Neural cell (in vitro differentiated cells): ENCODE data around the gene FCHSD2. TPM values are rescaled to one million over a fixed set of nuclear protein-coding genes. Genes with fewer than 3 reads are reported as not detected.

Experiments
- H2AFZ ChIP-seq: fragments of 200-600, 300-800 bp; sonication (generic), shearing (Covaris generic); 2 replicates; pipeline ENCODE4 v1.6.0; 2014; ENCODE audit warnings: low read depth, mild to moderate bottlenecking, antibody characterized with exemption, low read length, moderate library complexity
- H3F3A ChIP-seq: fragments of 200-600 bp; shearing (Covaris generic); 2 replicates; pipeline ENCODE4 v1.6.1; 2016; ENCODE audit warnings: mild to moderate bottlenecking, moderate library complexity, mixed read lengths, antibody characterized with exemption, low read length; ENCODE audit not compliant: insufficient read depth, poor library complexity, severe bottlenecking
- H3K27ac ChIP-seq: fragments of 200-600, 300-800 bp; sonication (generic), shearing (Covaris generic); 2 replicates; pipeline ENCODE4 v1.5.1; 2014; ENCODE audit warnings: mild to moderate bottlenecking, low read length, moderate library complexity
- H3K27me3 ChIP-seq: fragments of 300-800, 200-600 bp; sonication (generic), shearing (Covaris generic); 2 replicates; pipeline ENCODE4 v1.6.0; 2014; ENCODE audit warnings: mild to moderate bottlenecking, low read depth, low read length, moderate library complexity; ENCODE audit not compliant: insufficient read depth
- H3K36me3 ChIP-seq: fragments of 300-800, 200-600 bp; sonication (generic), shearing (Covaris generic); 2 replicates; pipeline ENCODE4 v1.5.1; 2014; ENCODE audit warnings: mild to moderate bottlenecking, antibody characterized with exemption, low read length, moderate library complexity; ENCODE audit not compliant: insufficient read depth
- H3K4me2 ChIP-seq: fragments of 300-800, 200-600 bp; sonication (generic), shearing (Covaris generic); 2 replicates; pipeline ENCODE4 v1.6.0; 2014; ENCODE audit warnings: mild to moderate bottlenecking, low read length
- H3K4me3 ChIP-seq: fragments of 300-800, 200-600 bp; sonication (generic), shearing (Covaris generic); 2 replicates; pipeline ENCODE4 v1.5.1; 2014; ENCODE audit warnings: mild to moderate bottlenecking, low read length, moderate library complexity
- H3K79me2 ChIP-seq: fragments of 200-600 bp; shearing (Covaris generic); replicated peaks from 2 replicates; pipeline ENCODE4 v1.6.0; 2014; ENCODE audit warnings: mild to moderate bottlenecking, low read length, moderate library complexity; ENCODE audit not compliant: insufficient read depth
- H3K9ac ChIP-seq: fragments of 300-800, 200-600 bp; sonication (generic), shearing (Covaris generic); 2 replicates; pipeline ENCODE4 v1.6.1; 2016; ENCODE audit warnings: mild to moderate bottlenecking, low read length, mixed read lengths
- H3K9me2 ChIP-seq: fragments of 200-600 bp; shearing (Covaris generic); 2 replicates; pipeline ENCODE4 v1.6.1; 2016; ENCODE audit warnings: mild to moderate bottlenecking, low read length, mixed read lengths; ENCODE audit not compliant: insufficient read depth
- H3K9me3 ChIP-seq: fragments of 200-600, 300-800 bp; sonication (generic), shearing (Covaris generic); 2 replicates; pipeline ENCODE4 v1.6.1; 2016; ENCODE audit warnings: mild to moderate bottlenecking, mixed run types, low read length, moderate library complexity, mixed read lengths
- H4K20me1 ChIP-seq: fragments of 200-600 bp; shearing (Covaris generic); 2 replicates; pipeline ENCODE4 v1.6.1; 2016; ENCODE audit warnings: mild to moderate bottlenecking, mixed run types; ENCODE audit not compliant: insufficient read depth
- EP300 ChIP-seq: fragments of 450-650 bp; conservative IDR thresholded peaks from 2 replicates; pipeline ENCODE4 v1.6.1; 2014; ENCODE audit warnings: antibody characterized with exemption, mild to moderate bottlenecking, moderate library complexity; ENCODE audit not compliant: poor library complexity, severe bottlenecking
- EZH2 ChIP-seq: fragments of 200-600, 300-800 bp; shearing (Covaris generic), sonication (generic); IDR thresholded peaks from 2 replicates; pipeline ENCODE4 v1.6.1; 2014; ENCODE audit warnings: antibody characterized with exemption, low read length, borderline replicate concordance, mild to moderate bottlenecking; ENCODE audit not compliant: insufficient read depth, poor library complexity, severe bottlenecking
- MXI1 ChIP-seq: fragments of 450-650 bp; conservative IDR thresholded peaks from 2 replicates; pipeline ENCODE4 v1.6.1; 2014; ENCODE audit warnings: antibody characterized with exemption, mild to moderate bottlenecking; ENCODE audit not compliant: poor library complexity, severe bottlenecking
- POLR2AphosphoS5 ChIP-seq: IDR thresholded peaks from 2 replicates; pipeline ENCODE4 v1.6.1; 2012
- RAD21 ChIP-seq: fragments of 450-650 bp; conservative IDR thresholded peaks from 2 replicates; pipeline ENCODE4 v1.6.1; 2014; ENCODE audit warnings: antibody characterized with exemption, mild to moderate bottlenecking, moderate library complexity
- SMC3 ChIP-seq: fragments of 450-650 bp; conservative IDR thresholded peaks from 2 replicates; pipeline ENCODE4 v1.6.1; 2014; ENCODE audit warnings: antibody characterized with exemption, mild to moderate bottlenecking, moderate library complexity; ENCODE audit not compliant: poor library complexity
- TAF1 ChIP-seq: IDR thresholded peaks from 2 replicates; pipeline ENCODE4 v1.6.1; 2012; ENCODE audit warnings: low read depth
- polyA plus RNA-seq: library from polyadenylated mRNA; depleted of rRNA; stranded (reverse); fragments of >200 nt; gene quantifications from 2 replicates; pipeline ENCODE4 v1.2.3, GENCODE V29; 2014
- TF ChIP-seq, protein P1 (sequence below): IDR thresholded peaks from 2 replicates; pipeline ENCODE4 v1.6.1; 2012; ENCODE audit warnings: borderline replicate concordance
- TF ChIP-seq, protein P2 (sequence below): fragments of 450-650 bp; IDR thresholded peaks from 2 replicates; pipeline ENCODE4 v1.5.1; 2014; ENCODE audit warnings: antibody characterized with exemption, mild to moderate bottlenecking, moderate library complexity; ENCODE audit not compliant: poor library complexity, severe bottlenecking

FCHSD2 gene
- polyA plus RNA-seq, 1 donor from 2014 or later = 40.8 TPM

DNA sequence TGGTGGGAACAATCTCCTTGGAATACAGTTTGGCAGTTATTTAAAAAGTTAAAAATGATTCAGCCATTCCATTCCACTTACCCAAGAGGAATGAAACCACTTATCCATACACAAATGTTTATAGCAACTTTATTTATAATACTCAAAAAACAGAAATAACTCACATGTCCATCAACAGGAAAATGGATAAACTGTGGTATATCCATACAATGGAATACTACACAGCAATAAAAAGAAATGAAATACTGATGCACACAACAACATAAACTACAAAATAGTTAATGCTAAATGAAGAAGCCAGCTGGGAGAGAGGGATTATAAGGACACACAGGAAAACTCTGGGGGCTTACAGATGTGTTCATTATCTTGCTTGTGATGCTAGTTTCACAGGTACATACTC is 64.7 kb downstream of the FCHSD2 start:
- Histone ChIP-seq H3K9me2 (no peaks in the 10 kb centered on the region), H3K27me3 (no peaks in the 10 kb centered on the region), H3K4me2 (no peak overlapping the region), H3K36me3 (peaks cover 5% of the 10 kb centered on the region), H2AFZ (no peak overlapping the region), H3K27ac (no peak overlapping the region), H3K79me2 (no peaks in the 10 kb centered on the region), H3K9me3 (peaks cover 5% of the 10 kb centered on the region), H3K4me3 (no peak overlapping the region), H3F3A (no peaks in the 10 kb centered on the region), H3K9ac (no peak overlapping the region), H4K20me1 (no peaks in the 10 kb centered on the region)
- TF ChIP-seq EZH2 (no peak), POLR2AphosphoS5 (no peak), SMC3 (no peak)
- TF ChIP-seq, protein P1, sequence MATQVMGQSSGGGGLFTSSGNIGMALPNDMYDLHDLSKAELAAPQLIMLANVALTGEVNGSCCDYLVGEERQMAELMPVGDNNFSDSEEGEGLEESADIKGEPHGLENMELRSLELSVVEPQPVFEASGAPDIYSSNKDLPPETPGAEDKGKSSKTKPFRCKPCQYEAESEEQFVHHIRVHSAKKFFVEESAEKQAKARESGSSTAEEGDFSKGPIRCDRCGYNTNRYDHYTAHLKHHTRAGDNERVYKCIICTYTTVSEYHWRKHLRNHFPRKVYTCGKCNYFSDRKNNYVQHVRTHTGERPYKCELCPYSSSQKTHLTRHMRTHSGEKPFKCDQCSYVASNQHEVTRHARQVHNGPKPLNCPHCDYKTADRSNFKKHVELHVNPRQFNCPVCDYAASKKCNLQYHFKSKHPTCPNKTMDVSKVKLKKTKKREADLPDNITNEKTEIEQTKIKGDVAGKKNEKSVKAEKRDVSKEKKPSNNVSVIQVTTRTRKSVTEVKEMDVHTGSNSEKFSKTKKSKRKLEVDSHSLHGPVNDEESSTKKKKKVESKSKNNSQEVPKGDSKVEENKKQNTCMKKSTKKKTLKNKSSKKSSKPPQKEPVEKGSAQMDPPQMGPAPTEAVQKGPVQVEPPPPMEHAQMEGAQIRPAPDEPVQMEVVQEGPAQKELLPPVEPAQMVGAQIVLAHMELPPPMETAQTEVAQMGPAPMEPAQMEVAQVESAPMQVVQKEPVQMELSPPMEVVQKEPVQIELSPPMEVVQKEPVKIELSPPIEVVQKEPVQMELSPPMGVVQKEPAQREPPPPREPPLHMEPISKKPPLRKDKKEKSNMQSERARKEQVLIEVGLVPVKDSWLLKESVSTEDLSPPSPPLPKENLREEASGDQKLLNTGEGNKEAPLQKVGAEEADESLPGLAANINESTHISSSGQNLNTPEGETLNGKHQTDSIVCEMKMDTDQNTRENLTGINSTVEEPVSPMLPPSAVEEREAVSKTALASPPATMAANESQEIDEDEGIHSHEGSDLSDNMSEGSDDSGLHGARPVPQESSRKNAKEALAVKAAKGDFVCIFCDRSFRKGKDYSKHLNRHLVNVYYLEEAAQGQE = no peak
- TF ChIP-seq, protein P2, sequence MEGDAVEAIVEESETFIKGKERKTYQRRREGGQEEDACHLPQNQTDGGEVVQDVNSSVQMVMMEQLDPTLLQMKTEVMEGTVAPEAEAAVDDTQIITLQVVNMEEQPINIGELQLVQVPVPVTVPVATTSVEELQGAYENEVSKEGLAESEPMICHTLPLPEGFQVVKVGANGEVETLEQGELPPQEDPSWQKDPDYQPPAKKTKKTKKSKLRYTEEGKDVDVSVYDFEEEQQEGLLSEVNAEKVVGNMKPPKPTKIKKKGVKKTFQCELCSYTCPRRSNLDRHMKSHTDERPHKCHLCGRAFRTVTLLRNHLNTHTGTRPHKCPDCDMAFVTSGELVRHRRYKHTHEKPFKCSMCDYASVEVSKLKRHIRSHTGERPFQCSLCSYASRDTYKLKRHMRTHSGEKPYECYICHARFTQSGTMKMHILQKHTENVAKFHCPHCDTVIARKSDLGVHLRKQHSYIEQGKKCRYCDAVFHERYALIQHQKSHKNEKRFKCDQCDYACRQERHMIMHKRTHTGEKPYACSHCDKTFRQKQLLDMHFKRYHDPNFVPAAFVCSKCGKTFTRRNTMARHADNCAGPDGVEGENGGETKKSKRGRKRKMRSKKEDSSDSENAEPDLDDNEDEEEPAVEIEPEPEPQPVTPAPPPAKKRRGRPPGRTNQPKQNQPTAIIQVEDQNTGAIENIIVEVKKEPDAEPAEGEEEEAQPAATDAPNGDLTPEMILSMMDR = no peak

- Histone ChIP-seq H3K4me2 (no peak overlapping the region), H3K27me3 (no peaks in the 10 kb centered on the region), H3K9me2 (no peaks in the 10 kb centered on the region), H3K9ac (no peak overlapping the region), H4K20me1 (no peaks in the 10 kb centered on the region), H3K4me3 (no peak overlapping the region), H3K36me3 (peaks cover 5% of the 10 kb centered on the region), H3F3A (no peaks in the 10 kb centered on the region), H3K79me2 (no peaks in the 10 kb centered on the region), H3K27ac (no peak overlapping the region), H2AFZ (no peak overlapping the region), H3K9me3 (peaks cover 5% of the 10 kb centered on the region)
- TF ChIP-seq MXI1 = no peak
- TF ChIP-seq, protein P1 = no peak
- TF ChIP-seq SMC3 = no peak
- no peak for TF ChIP-seq RAD21
- no peak for TF ChIP-seq EP300
- no peak for TF ChIP-seq POLR2AphosphoS5
- TF ChIP-seq TAF1 = no peak
- TF ChIP-seq EZH2 = no peak
- TF ChIP-seq, protein P2 = no peak
Measured at GRCh38 chr11:73074319-73074718, 67.8 kb downstream of the FCHSD2 start.
